Suprapubic skin (tissue), 4 donors: Measurements from ENCODE around the gene LMF1.

Source experiments
- POLR2A ChIP-seq, 2 donors: fragments of 450-650 bp; IDR thresholded peaks; one replicate each; pipeline ENCODE4 v1.6.1; 2017; ENCODE audit warnings: antibody characterized with exemption in 2 of 2, mild to moderate bottlenecking in 2 of 2, moderate library complexity in 2 of 2
- POLR2AphosphoS5 ChIP-seq, 3 donors: sonication (generic); formaldehyde crosslinking; IDR thresholded peaks; one replicate each; pipeline ENCODE4 v1.6.1; 2017; ENCODE audit warnings: antibody characterized with exemption in 3 of 3
- TF ChIP-seq, protein P1 (sequence below), 2 donors: fragments of 200-600 bp in 1 of 2; fragments of 450-650 bp in 1 of 2; sonication (generic) in 1 of 2; IDR thresholded peaks; one replicate each; pipeline ENCODE4 v1.5.1; 2016 to 2019; ENCODE audit warnings: antibody characterized with exemption in 2 of 2, mild to moderate bottlenecking in 1 of 2, moderate library complexity in 1 of 2

DNA sequence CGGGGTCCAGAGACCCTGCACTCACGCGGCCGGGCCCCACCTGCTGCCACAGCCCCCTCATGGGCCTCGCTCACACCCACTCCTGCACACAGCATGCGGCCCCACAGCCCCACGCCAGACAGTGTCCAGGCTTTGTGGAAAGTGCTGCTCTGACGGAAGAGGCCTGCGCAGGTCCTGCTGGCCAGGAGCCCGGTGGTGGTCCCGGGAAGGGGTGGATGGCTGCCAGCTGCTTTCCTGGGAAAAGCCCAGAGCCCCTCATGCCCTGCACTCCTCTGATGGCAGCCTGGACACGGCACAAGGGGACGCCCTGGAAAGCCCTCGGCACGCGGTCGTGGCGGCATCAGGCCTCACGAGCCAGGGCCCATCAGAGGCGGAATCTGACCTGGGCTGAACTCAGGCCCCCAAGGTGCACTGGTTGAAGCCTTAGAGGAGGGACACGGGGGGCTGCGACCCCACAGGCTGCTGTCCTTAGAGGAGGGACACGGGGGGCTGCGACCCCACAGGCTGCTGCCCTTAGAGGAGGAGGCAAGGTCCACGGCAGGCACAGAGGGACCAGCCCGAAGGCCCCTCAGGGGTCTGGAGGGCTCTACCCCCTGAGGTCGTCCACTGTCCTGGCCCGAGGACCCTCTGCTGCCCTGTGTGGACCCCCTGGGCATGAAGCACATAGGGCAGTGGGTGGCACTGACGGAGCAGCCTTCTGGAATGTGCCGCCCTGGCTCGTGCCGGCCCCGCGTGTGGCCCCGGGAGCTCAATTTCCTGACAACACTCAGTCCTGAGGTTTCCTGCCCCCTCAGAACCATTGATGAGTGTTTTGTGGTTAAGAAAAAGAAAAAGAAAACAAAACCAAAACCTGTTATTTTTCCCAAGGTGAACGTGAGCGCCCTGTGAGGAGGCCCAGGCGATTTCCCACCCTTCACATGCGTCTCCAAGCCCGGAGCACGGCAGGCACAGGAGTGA, 32.9 kb upstream of the LMF1 start:
- TF ChIP-seq, protein P1, sequence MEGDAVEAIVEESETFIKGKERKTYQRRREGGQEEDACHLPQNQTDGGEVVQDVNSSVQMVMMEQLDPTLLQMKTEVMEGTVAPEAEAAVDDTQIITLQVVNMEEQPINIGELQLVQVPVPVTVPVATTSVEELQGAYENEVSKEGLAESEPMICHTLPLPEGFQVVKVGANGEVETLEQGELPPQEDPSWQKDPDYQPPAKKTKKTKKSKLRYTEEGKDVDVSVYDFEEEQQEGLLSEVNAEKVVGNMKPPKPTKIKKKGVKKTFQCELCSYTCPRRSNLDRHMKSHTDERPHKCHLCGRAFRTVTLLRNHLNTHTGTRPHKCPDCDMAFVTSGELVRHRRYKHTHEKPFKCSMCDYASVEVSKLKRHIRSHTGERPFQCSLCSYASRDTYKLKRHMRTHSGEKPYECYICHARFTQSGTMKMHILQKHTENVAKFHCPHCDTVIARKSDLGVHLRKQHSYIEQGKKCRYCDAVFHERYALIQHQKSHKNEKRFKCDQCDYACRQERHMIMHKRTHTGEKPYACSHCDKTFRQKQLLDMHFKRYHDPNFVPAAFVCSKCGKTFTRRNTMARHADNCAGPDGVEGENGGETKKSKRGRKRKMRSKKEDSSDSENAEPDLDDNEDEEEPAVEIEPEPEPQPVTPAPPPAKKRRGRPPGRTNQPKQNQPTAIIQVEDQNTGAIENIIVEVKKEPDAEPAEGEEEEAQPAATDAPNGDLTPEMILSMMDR (IDR thresholded peaks at IDR 0.05): no peak
- no peak for TF ChIP-seq POLR2A (IDR thresholded peaks at IDR 0.05)
- TF ChIP-seq POLR2AphosphoS5 (IDR thresholded peaks at IDR 0.05): no peak
